HEK293 (cell line): Measurements from ENCODE around the gene FHDC1.

Experiments
- CTCF ChIA-PET: fragments of 350-600 bp; formaldehyde crosslinking; extraction: SDS; loops from one replicate; lab custom pipeline; 2021; ENCODE audit warnings: antibody characterized with exemption; lab: Yijun Ruan, JAX
- POLR2A ChIA-PET: fragments of 300-600 bp; formaldehyde crosslinking; extraction: SDS; loops from one replicate; lab custom pipeline; 2020; ENCODE audit warnings: antibody characterized with exemption, inconsistent platforms; lab: Yijun Ruan, JAX
- H3K27ac ChIP-seq: fragments of 200-500 bp; sonication (Bioruptor generic); 2 replicates; pipeline ENCODE4 v1.5.1; 2014; ENCODE audit warnings: low read depth, low read length, control low read depth, inconsistent platforms; ENCODE audit errors: extremely low read depth
- H3K36me3 ChIP-seq, 2 experiments: fragments of 200-500 bp in 1 of 2; sonication (Bioruptor generic) in 1 of 2; 1 replicate in 1 of 2; 2 replicates in 1 of 2; pipeline ENCODE4 v1.5.1; 2014 to 2017; ENCODE audit warnings: inconsistent platforms in 2 of 2, low read length in 2 of 2; ENCODE audit not compliant: control insufficient read depth in 2 of 2, insufficient read depth in 1 of 2
- H3K4me1 ChIP-seq: fragments of 200-500 bp; sonication (Bioruptor generic); 2 replicates; pipeline ENCODE4 v1.5.1; 2014; ENCODE audit warnings: mild to moderate bottlenecking, low read length, inconsistent platforms; ENCODE audit not compliant: control insufficient read depth, insufficient read depth
- H3K4me3 ChIP-seq: 2 replicates; pipeline ENCODE4 v1.5.1; 2011; ENCODE audit warnings: low read depth, mild to moderate bottlenecking, control low read depth, low read length, moderate library complexity
- H3K9me3 ChIP-seq: fragments of 200-500 bp; sonication (Bioruptor generic); 2 replicates; pipeline ENCODE4 v1.5.1; 2014; ENCODE audit warnings: low read depth, low read length, inconsistent platforms; ENCODE audit not compliant: control insufficient read depth, insufficient read depth
- GLIS1 ChIP-seq: fragments of 450-650 bp; formaldehyde crosslinking; IDR thresholded peaks from 2 replicates; pipeline ENCODE4 v1.5.1; 2016; ENCODE audit warnings: missing biosample characterization, missing genetic modification characterization
- TCF7L2 ChIP-seq: IDR thresholded peaks from 2 replicates; pipeline ENCODE4 v1.6.1; 2011; ENCODE audit warnings: low read depth, mild to moderate bottlenecking, inconsistent platforms, low read length, moderate library complexity, borderline replicate concordance
- ZBTB1 ChIP-seq: fragments of 450-650 bp; formaldehyde crosslinking; IDR thresholded peaks from 2 replicates; pipeline ENCODE4 v1.5.1; 2016; ENCODE audit warnings: missing biosample characterization, missing genetic modification characterization
- ZBTB11 ChIP-seq: fragments of 450-650 bp; formaldehyde crosslinking; conservative IDR thresholded peaks from 2 replicates; pipeline ENCODE4 v1.5.1; 2016; ENCODE audit warnings: low read depth, missing biosample characterization, missing genetic modification characterization
- ZBTB21 ChIP-seq: fragments of 450-650 bp; formaldehyde crosslinking; IDR thresholded peaks from 2 replicates; pipeline ENCODE4 v1.5.1; 2017; ENCODE audit warnings: missing biosample characterization, missing genetic modification characterization
- ZFP3 ChIP-seq: fragments of 450-650 bp; formaldehyde crosslinking; IDR thresholded peaks from 2 replicates; pipeline ENCODE4 v1.5.1; 2016; ENCODE audit warnings: low read depth, missing biosample characterization, missing genetic modification characterization
- ZNF398 ChIP-seq: fragments of 450-650 bp; formaldehyde crosslinking; IDR thresholded peaks from 2 replicates; pipeline ENCODE4 v1.5.1; 2017; ENCODE audit warnings: missing biosample characterization, missing genetic modification characterization
- ZNF433 ChIP-seq: fragments of 450-650 bp; formaldehyde crosslinking; IDR thresholded peaks from 2 replicates; pipeline ENCODE4 v1.5.1; 2016; ENCODE audit warnings: missing biosample characterization, missing genetic modification characterization, low read depth
- ZNF449 ChIP-seq: fragments of 450-650 bp; formaldehyde crosslinking; IDR thresholded peaks from 2 replicates; pipeline ENCODE4 v1.5.1; 2017; ENCODE audit warnings: missing biosample characterization, mild to moderate bottlenecking, missing genetic modification characterization, moderate library complexity
- ZNF473 ChIP-seq: fragments of 450-650 bp; formaldehyde crosslinking; IDR thresholded peaks from 2 replicates; pipeline ENCODE4 v1.5.1; 2017; ENCODE audit warnings: missing biosample characterization, missing genetic modification characterization
- ZNF48 ChIP-seq: fragments of 450-650 bp; formaldehyde crosslinking; IDR thresholded peaks from 2 replicates; pipeline ENCODE4 v1.5.1; 2016; ENCODE audit warnings: missing biosample characterization, missing genetic modification characterization
- ZNF529 ChIP-seq: fragments of 450-650 bp; formaldehyde crosslinking; IDR thresholded peaks from 2 replicates; pipeline ENCODE4 v1.5.1; 2017; ENCODE audit warnings: missing genetic modification characterization, missing biosample characterization; ENCODE audit not compliant: insufficient replicate concordance
- ZNF600 ChIP-seq: fragments of 450-650 bp; formaldehyde crosslinking; IDR thresholded peaks from 2 replicates; pipeline ENCODE4 v1.5.1; 2016; ENCODE audit warnings: missing biosample characterization, missing genetic modification characterization
- ZNF610 ChIP-seq: fragments of 450-650 bp; formaldehyde crosslinking; IDR thresholded peaks from 2 replicates; pipeline ENCODE4 v1.5.1; 2016; ENCODE audit warnings: missing biosample characterization, missing genetic modification characterization, borderline replicate concordance
- ZNF777 ChIP-seq: fragments of 450-650 bp; formaldehyde crosslinking; IDR thresholded peaks from 2 replicates; pipeline ENCODE4 v1.5.1; 2017; ENCODE audit warnings: missing biosample characterization, missing genetic modification characterization, borderline replicate concordance
- ZNF791 ChIP-seq: fragments of 450-650 bp; formaldehyde crosslinking; IDR thresholded peaks from 2 replicates; pipeline ENCODE4 v1.5.1; 2016; ENCODE audit warnings: missing biosample characterization, missing genetic modification characterization
- ZXDB ChIP-seq: fragments of 450-650 bp; formaldehyde crosslinking; IDR thresholded peaks from 2 replicates; pipeline ENCODE4 v1.5.1; 2016; ENCODE audit warnings: missing biosample characterization, missing genetic modification characterization
- TF ChIP-seq, protein P1 (sequence below): fragments of 450-650 bp; formaldehyde crosslinking; IDR thresholded peaks from 2 replicates; pipeline ENCODE4; 2016; ENCODE audit warnings: missing biosample characterization, missing genetic modification characterization
- TF ChIP-seq, protein P2 (sequence below): fragments of 450-650 bp; formaldehyde crosslinking; IDR thresholded peaks from 2 replicates; pipeline ENCODE4 v1.5.1; 2016; ENCODE audit warnings: missing biosample characterization, missing genetic modification characterization
- TF ChIP-seq, protein P3 (sequence below): fragments of 450-650 bp; formaldehyde crosslinking; IDR thresholded peaks from 2 replicates; pipeline ENCODE4 v1.5.1; 2016; ENCODE audit warnings: missing biosample characterization, missing genetic modification characterization, borderline replicate concordance
- TF ChIP-seq, protein P4 (sequence below): fragments of 450-650 bp; formaldehyde crosslinking; IDR thresholded peaks from 2 replicates; pipeline ENCODE4 v1.5.1; 2017; ENCODE audit warnings: missing biosample characterization, missing genetic modification characterization
- TF ChIP-seq, protein P5 (sequence below): fragments of 450-650 bp; formaldehyde crosslinking; IDR thresholded peaks from 2 replicates; pipeline ENCODE4 v1.5.1; 2016; ENCODE audit warnings: missing biosample characterization, missing genetic modification characterization

Gene FHDC1

DNA sequence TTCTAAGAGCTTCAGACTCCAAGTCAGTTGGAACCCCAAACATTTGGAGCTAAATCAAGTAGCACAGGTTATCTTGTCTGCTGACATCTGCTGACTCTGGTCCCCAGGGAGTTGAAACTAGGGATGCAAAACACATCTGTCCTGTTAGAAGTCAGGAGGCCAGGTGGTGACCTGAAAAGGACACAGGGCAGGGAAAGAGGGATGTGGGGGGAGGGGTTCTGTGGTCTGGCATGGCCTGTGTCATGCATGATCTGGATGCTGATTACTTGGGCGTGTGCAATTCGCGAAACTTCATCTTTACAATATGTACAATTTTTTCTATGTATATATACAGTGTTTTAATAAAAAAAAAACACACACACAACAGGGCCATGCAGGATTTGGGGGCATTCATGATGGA is 55.3 kb downstream of the FHDC1 start (continued):
- TF ChIP-seq ZFP3 (no peak), ZNF610 (tag by site-specific recombination) (no peak), ZNF529 (tag by site-specific recombination) (no peak), ZBTB11 (tag by site-specific recombination) (no peak), GLIS1 (tag by site-specific recombination) (no peak), ZNF473 (no peak), ZNF600 (tag by site-specific recombination) (no peak), ZNF449 (tag by site-specific recombination) (no peak), ZNF433 (no peak)
- TF ChIP-seq, protein P1, sequence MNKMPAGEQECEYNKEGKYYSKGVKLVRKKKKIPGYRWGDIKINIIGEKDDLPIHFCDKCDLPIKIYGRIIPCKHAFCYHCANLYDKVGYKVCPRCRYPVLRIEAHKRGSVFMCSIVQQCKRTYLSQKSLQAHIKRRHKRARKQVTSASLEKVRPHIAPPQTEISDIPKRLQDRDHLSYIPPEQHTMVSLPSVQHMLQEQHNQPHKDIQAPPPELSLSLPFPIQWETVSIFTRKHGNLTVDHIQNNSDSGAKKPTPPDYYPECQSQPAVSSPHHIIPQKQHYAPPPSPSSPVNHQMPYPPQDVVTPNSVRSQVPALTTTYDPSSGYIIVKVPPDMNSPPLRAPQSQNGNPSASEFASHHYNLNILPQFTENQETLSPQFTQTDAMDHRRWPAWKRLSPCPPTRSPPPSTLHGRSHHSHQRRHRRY (tag by site-specific recombination): no peak

GRCh38 chr4:152992027-152992426 is 55.9 kb downstream of the FHDC1 start:
- CTCF ChIA-PET: no interaction called here
- Histone ChIP-seq H3K4me1 (no peaks in the 10 kb centered on the region), H3K36me3 (no peaks in the 10 kb centered on the region), H3K27ac (no peak overlapping the region), H3K9me3 (no peaks in the 10 kb centered on the region), H3K4me3 (no peak overlapping the region)
- POLR2A ChIA-PET: interaction anchor here (1.2 kb wide), 1 partner anchor 56 kb away, joined by 3 read pairs; the partner anchor contains the start of gene FHDC1
- TF ChIP-seq TCF7L2: no peak
- no peak for TF ChIP-seq ZNF791
- TF ChIP-seq, protein P2, sequence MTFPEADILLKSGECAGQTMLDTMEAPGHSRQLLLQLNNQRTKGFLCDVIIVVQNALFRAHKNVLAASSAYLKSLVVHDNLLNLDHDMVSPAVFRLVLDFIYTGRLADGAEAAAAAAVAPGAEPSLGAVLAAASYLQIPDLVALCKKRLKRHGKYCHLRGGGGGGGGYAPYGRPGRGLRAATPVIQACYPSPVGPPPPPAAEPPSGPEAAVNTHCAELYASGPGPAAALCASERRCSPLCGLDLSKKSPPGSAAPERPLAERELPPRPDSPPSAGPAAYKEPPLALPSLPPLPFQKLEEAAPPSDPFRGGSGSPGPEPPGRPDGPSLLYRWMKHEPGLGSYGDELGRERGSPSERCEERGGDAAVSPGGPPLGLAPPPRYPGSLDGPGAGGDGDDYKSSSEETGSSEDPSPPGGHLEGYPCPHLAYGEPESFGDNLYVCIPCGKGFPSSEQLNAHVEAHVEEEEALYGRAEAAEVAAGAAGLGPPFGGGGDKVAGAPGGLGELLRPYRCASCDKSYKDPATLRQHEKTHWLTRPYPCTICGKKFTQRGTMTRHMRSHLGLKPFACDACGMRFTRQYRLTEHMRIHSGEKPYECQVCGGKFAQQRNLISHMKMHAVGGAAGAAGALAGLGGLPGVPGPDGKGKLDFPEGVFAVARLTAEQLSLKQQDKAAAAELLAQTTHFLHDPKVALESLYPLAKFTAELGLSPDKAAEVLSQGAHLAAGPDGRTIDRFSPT (tag by site-specific recombination): no peak
- TF ChIP-seq ZBTB21 (tag by site-specific recombination): no peak
- TF ChIP-seq, protein P3, sequence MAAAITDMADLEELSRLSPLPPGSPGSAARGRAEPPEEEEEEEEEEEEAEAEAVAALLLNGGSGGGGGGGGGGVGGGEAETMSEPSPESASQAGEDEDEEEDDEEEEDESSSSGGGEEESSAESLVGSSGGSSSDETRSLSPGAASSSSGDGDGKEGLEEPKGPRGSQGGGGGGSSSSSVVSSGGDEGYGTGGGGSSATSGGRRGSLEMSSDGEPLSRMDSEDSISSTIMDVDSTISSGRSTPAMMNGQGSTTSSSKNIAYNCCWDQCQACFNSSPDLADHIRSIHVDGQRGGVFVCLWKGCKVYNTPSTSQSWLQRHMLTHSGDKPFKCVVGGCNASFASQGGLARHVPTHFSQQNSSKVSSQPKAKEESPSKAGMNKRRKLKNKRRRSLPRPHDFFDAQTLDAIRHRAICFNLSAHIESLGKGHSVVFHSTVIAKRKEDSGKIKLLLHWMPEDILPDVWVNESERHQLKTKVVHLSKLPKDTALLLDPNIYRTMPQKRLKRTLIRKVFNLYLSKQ (tag by site-specific recombination): no peak
- TF ChIP-seq, protein P4, sequence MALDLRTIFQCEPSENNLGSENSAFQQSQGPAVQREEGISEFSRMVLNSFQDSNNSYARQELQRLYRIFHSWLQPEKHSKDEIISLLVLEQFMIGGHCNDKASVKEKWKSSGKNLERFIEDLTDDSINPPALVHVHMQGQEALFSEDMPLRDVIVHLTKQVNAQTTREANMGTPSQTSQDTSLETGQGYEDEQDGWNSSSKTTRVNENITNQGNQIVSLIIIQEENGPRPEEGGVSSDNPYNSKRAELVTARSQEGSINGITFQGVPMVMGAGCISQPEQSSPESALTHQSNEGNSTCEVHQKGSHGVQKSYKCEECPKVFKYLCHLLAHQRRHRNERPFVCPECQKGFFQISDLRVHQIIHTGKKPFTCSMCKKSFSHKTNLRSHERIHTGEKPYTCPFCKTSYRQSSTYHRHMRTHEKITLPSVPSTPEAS: no peak
- TF ChIP-seq ZNF398 (tag by site-specific recombination): no peak
- TF ChIP-seq ZXDB: no peak
- no peak for TF ChIP-seq ZBTB1 (tag by site-specific recombination)
- no peak for TF ChIP-seq ZNF48
- no peak for TF ChIP-seq ZNF777 (tag by site-specific recombination)
- no peak for TF ChIP-seq ZNF529 (tag by site-specific recombination)
- TF ChIP-seq, protein P5, sequence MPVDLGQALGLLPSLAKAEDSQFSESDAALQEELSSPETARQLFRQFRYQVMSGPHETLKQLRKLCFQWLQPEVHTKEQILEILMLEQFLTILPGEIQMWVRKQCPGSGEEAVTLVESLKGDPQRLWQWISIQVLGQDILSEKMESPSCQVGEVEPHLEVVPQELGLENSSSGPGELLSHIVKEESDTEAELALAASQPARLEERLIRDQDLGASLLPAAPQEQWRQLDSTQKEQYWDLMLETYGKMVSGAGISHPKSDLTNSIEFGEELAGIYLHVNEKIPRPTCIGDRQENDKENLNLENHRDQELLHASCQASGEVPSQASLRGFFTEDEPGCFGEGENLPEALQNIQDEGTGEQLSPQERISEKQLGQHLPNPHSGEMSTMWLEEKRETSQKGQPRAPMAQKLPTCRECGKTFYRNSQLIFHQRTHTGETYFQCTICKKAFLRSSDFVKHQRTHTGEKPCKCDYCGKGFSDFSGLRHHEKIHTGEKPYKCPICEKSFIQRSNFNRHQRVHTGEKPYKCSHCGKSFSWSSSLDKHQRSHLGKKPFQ (tag by site-specific recombination): no peak
